ENCODE measurements around the gene COP1. TPM values are rescaled to one million over a fixed set of nuclear protein-coding genes. Genes with fewer than 3 reads are reported as not detected.

COP1 gene
- total and polyA plus RNA-seq, 2 of the 13 experiments (the other 11 are each of a cell fraction or from before 2014, with no cell fraction given) = 20.5 to 51.3 TPM

DNA sequence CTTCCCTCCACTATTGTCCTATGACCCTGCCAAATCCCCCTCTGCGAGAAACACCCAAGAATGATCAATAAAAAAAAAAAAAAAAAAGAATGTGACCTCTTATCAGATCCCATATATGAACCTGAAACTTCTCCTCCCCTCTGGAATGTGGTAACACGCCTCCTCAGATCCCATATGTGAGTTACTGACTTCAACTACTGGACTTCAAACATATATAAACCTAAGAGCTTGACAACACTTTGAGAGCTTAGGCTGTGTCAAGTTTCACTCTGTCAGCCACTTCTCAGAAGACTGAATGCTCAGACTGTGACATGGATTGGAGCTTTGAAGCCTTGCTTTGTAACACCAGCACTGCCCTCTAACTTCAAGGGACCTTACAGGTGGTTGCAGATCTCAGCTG is 148.4 kb downstream of the COP1 start (continued):
- TF ChIP-seq, protein P1, sequence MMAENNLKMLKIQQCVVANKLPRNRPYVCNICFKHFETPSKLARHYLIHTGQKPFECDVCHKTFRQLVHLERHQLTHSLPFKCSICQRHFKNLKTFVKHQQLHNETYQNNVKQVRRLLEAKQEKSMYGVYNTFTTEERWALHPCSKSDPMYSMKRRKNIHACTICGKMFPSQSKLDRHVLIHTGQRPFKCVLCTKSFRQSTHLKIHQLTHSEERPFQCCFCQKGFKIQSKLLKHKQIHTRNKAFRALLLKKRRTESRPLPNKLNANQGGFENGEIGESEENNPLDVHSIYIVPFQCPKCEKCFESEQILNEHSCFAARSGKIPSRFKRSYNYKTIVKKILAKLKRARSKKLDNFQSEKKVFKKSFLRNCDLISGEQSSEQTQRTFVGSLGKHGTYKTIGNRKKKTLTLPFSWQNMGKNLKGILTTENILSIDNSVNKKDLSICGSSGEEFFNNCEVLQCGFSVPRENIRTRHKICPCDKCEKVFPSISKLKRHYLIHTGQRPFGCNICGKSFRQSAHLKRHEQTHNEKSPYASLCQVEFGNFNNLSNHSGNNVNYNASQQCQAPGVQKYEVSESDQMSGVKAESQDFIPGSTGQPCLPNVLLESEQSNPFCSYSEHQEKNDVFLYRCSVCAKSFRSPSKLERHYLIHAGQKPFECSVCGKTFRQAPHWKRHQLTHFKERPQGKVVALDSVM (CRISPR knock-in tag; IDR thresholded peaks at IDR 0.05) = no peak
- TF ChIP-seq, protein P2, sequence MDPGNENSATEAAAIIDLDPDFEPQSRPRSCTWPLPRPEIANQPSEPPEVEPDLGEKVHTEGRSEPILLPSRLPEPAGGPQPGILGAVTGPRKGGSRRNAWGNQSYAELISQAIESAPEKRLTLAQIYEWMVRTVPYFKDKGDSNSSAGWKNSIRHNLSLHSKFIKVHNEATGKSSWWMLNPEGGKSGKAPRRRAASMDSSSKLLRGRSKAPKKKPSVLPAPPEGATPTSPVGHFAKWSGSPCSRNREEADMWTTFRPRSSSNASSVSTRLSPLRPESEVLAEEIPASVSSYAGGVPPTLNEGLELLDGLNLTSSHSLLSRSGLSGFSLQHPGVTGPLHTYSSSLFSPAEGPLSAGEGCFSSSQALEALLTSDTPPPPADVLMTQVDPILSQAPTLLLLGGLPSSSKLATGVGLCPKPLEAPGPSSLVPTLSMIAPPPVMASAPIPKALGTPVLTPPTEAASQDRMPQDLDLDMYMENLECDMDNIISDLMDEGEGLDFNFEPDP (CRISPR knock-in tag; conservative IDR thresholded peaks at IDR 0.05) = no peak
- no peak for TF ChIP-seq KAT2B (IDR thresholded peaks at IDR 0.05; ENCODE audit: borderline replicate concordance, low read depth, low read length)
- TF ChIP-seq BCL6 (CRISPR knock-in tag; IDR thresholded peaks at IDR 0.05) = peak; percentile 90
- TF ChIP-seq, protein P3, sequence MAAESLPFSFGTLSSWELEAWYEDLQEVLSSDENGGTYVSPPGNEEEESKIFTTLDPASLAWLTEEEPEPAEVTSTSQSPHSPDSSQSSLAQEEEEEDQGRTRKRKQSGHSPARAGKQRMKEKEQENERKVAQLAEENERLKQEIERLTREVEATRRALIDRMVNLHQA (CRISPR knock-in tag; IDR thresholded peaks at IDR 0.05) = no peak
- TF ChIP-seq MEIS1 (CRISPR knock-in tag; IDR thresholded peaks at IDR 0.05; ENCODE audit: borderline replicate concordance) = no peak
- TF ChIP-seq, protein P4, sequence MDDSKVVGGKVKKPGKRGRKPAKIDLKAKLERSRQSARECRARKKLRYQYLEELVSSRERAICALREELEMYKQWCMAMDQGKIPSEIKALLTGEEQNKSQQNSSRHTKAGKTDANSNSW (CRISPR knock-in tag; IDR thresholded peaks at IDR 0.05; ENCODE audit: borderline replicate concordance) = no peak
- peak; percentile 52 for TF ChIP-seq NR2F6 (IDR thresholded peaks at IDR 0.05)
- 0 out of 2 replicates have a peak, but pooled peaks have one; percentile 18 for TF ChIP-seq NR2F6 (CRISPR knock-in tag; IDR thresholded peaks at IDR 0.05)
- no peak for TF ChIP-seq PCBP1 (IDR thresholded peaks at IDR 0.05; ENCODE audit: borderline replicate concordance, low read depth, low read length)
- no peak for TF ChIP-seq MYNN (CRISPR knock-in tag; IDR thresholded peaks at IDR 0.05; ENCODE audit: low read depth)
- TF ChIP-seq ADNP (CRISPR knock-in tag; IDR thresholded peaks at IDR 0.05) = no peak
- no peak for TF ChIP-seq POGZ (CRISPR knock-in tag; IDR thresholded peaks at IDR 0.05)
- TF ChIP-seq HNRNPL (IDR thresholded peaks at IDR 0.05; ENCODE audit: low read depth, low read length) = no peak
- TF ChIP-seq, protein P5, sequence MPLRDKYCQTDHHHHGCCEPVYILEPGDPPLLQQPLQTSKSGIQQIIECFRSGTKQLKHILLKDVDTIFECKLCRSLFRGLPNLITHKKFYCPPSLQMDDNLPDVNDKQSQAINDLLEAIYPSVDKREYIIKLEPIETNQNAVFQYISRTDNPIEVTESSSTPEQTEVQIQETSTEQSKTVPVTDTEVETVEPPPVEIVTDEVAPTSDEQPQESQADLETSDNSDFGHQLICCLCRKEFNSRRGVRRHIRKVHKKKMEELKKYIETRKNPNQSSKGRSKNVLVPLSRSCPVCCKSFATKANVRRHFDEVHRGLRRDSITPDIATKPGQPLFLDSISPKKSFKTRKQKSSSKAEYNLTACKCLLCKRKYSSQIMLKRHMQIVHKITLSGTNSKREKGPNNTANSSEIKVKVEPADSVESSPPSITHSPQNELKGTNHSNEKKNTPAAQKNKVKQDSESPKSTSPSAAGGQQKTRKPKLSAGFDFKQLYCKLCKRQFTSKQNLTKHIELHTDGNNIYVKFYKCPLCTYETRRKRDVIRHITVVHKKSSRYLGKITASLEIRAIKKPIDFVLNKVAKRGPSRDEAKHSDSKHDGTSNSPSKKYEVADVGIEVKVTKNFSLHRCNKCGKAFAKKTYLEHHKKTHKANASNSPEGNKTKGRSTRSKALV (CRISPR knock-in tag; IDR thresholded peaks at IDR 0.05) = no peak
- TF ChIP-seq POLR2AphosphoS5 (IDR thresholded peaks at IDR 0.05; ENCODE audit: low read depth, low read length) = no peak
- TF ChIP-seq TEAD3 (CRISPR knock-in tag; optimal IDR thresholded peaks at IDR 0.05; ENCODE audit: borderline replicate concordance) = peak; percentile 36
- TF ChIP-seq POLR2A (IDR thresholded peaks at IDR 0.05; ENCODE audit: insufficient read depth in 1 of 2, low read depth in 2 of 2, low read length in 2 of 2) = no peak
- TF ChIP-seq, protein P6, sequence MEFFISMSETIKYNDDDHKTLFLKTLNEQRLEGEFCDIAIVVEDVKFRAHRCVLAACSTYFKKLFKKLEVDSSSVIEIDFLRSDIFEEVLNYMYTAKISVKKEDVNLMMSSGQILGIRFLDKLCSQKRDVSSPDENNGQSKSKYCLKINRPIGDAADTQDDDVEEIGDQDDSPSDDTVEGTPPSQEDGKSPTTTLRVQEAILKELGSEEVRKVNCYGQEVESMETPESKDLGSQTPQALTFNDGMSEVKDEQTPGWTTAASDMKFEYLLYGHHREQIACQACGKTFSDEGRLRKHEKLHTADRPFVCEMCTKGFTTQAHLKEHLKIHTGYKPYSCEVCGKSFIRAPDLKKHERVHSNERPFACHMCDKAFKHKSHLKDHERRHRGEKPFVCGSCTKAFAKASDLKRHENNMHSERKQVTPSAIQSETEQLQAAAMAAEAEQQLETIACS (CRISPR knock-in tag; IDR thresholded peaks at IDR 0.05) = no peak
- TF ChIP-seq, protein P7, sequence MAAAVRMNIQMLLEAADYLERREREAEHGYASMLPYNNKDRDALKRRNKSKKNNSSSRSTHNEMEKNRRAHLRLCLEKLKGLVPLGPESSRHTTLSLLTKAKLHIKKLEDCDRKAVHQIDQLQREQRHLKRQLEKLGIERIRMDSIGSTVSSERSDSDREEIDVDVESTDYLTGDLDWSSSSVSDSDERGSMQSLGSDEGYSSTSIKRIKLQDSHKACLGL (CRISPR knock-in tag; IDR thresholded peaks at IDR 0.05) = no peak
- TF ChIP-seq FOXK2 (IDR thresholded peaks at IDR 0.05) = peak; percentile 51; the same call in 1 of the 2 replicates
- no peak for TF ChIP-seq MAFG (CRISPR knock-in tag; IDR thresholded peaks at IDR 0.05)
- no peak for TF ChIP-seq SRSF1 (optimal IDR thresholded peaks at IDR 0.05; ENCODE audit: low read depth, low read length)
- TF ChIP-seq, protein P8, sequence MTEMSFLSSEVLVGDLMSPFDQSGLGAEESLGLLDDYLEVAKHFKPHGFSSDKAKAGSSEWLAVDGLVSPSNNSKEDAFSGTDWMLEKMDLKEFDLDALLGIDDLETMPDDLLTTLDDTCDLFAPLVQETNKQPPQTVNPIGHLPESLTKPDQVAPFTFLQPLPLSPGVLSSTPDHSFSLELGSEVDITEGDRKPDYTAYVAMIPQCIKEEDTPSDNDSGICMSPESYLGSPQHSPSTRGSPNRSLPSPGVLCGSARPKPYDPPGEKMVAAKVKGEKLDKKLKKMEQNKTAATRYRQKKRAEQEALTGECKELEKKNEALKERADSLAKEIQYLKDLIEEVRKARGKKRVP (CRISPR knock-in tag; IDR thresholded peaks at IDR 0.05) = no peak

Data from HepG2 (cell line).